ENCODE measurements around the gene EFNA4.

Gene EFNA4

GRCh38 chr1:155063550-155064110 lies at the start of gene EFNA4:
Gene EFNA4, plus strand, starts transcription at chr1:155063740. Its CDS starts 84 bp downstream, at chr1:155063824.
- peak; percentile 54 to 61 for DNase-seq (ENCODE audit: low read depth in 2 of 2)

- DNase-seq (ENCODE audit: low read depth in 2 of 2), result no peak
Observed at GRCh38 chr1:155014709-155015508, 48.6 kb upstream of the EFNA4 start.

GRCh38 chr1:155015527-155016230 lies 47.9 kb upstream of the EFNA4 start:
- no peak for DNase-seq (ENCODE audit: low read depth in 2 of 2)

- no peak for DNase-seq (ENCODE audit: low read depth in 2 of 2)
Observed at GRCh38 chr1:155016231-155016831, 47.2 kb upstream of the EFNA4 start.

GRCh38 chr1:155017041-155017945 lies 46.2 kb upstream of the EFNA4 start:
- DNase-seq (ENCODE audit: low read depth in 2 of 2), result peak; percentile 80 to 85

- no peak for DNase-seq (ENCODE audit: low read depth in 2 of 2)
Observed at GRCh38 chr1:155017946-155018316, 45.6 kb upstream of the EFNA4 start.

- DNase-seq (ENCODE audit: low read depth in 2 of 2), result no peak
Observed at GRCh38 chr1:155018617-155019348, 44.8 kb upstream of the EFNA4 start.

GRCh38 chr1:155019377-155020245 lies 43.9 kb upstream of the EFNA4 start:
- DNase-seq (ENCODE audit: low read depth in 2 of 2), result no peak

- no peak for DNase-seq (ENCODE audit: low read depth in 2 of 2)
Observed at GRCh38 chr1:155022136-155022926, 41.2 kb upstream of the EFNA4 start.

GRCh38 chr1:155022927-155023236 lies 40.7 kb upstream of the EFNA4 start:
- DNase-seq (ENCODE audit: low read depth in 2 of 2), result no peak

- no peak for DNase-seq (ENCODE audit: low read depth in 2 of 2)
Observed at GRCh38 chr1:155023627-155024026, 39.9 kb upstream of the EFNA4 start.

- DNase-seq (ENCODE audit: low read depth in 2 of 2), result no peak
Observed at GRCh38 chr1:155024315-155024714, 39.2 kb upstream of the EFNA4 start.

GRCh38 chr1:155026154-155026553 lies 37.4 kb upstream of the EFNA4 start:
- DNase-seq (ENCODE audit: low read depth in 2 of 2), result no peak

- DNase-seq (ENCODE audit: low read depth in 2 of 2), result no peak
Observed at GRCh38 chr1:155026588-155026987, 37.0 kb upstream of the EFNA4 start.

- no peak for DNase-seq (ENCODE audit: low read depth in 2 of 2)
Observed at GRCh38 chr1:155029513-155030242, 33.9 kb upstream of the EFNA4 start.

- DNase-seq (ENCODE audit: low read depth in 2 of 2), result no peak
Observed at GRCh38 chr1:155030243-155030795, 33.2 kb upstream of the EFNA4 start.

GRCh38 chr1:155030899-155031298 lies 32.6 kb upstream of the EFNA4 start:
- DNase-seq (ENCODE audit: low read depth in 2 of 2), result no peak

- DNase-seq (ENCODE audit: low read depth in 2 of 2), result no peak
Observed at GRCh38 chr1:155032886-155033285, 30.7 kb upstream of the EFNA4 start.
